ENCODE measurements around the gene CDK18. TPM values are rescaled to one million over a fixed set of nuclear protein-coding genes. Genes with fewer than 3 reads are reported as not detected.

The CDK18 gene
- polyA plus RNA-seq, 1 experiment, result 0.83 TPM

DNA sequence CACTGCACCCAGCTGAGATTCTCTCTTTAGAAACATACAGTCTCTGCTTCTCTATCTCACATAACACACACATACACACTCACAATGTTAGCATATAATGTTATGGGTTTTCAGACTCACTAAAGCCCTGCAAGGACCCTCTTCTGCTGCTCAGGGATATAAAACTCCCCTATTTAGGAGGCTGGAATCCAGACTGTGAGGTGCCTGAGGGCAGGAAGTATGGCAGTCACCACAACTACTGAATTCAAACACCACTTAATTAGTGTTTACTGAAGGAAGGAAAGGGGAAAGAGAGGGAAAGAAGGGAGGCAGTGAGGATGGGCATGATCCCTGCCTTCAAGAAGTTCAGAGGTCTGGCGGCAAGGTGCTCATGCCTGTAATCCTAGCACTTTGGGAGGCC is 7.8 kb upstream of the CDK18 start:
- TF ChIP-seq, protein P1, sequence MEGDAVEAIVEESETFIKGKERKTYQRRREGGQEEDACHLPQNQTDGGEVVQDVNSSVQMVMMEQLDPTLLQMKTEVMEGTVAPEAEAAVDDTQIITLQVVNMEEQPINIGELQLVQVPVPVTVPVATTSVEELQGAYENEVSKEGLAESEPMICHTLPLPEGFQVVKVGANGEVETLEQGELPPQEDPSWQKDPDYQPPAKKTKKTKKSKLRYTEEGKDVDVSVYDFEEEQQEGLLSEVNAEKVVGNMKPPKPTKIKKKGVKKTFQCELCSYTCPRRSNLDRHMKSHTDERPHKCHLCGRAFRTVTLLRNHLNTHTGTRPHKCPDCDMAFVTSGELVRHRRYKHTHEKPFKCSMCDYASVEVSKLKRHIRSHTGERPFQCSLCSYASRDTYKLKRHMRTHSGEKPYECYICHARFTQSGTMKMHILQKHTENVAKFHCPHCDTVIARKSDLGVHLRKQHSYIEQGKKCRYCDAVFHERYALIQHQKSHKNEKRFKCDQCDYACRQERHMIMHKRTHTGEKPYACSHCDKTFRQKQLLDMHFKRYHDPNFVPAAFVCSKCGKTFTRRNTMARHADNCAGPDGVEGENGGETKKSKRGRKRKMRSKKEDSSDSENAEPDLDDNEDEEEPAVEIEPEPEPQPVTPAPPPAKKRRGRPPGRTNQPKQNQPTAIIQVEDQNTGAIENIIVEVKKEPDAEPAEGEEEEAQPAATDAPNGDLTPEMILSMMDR (IDR thresholded peaks at IDR 0.05; ENCODE audit: insufficient read depth, low read depth, low read length), result no peak
- ChIA-PET CTCF (interaction anchor here (5.1 to 37.0 kb wide), 2 partner anchors 12 to 25 kb away, joined by 32 to 819 read pairs; no protein-coding TSS in a partner anchor), POLR2A (interaction anchor here (0.6 kb wide), 1 partner anchor 41 kb away, joined by 4 read pairs; no protein-coding TSS in a partner anchor)
- Histone ChIP-seq H3K36me3 (ENCODE audit: control insufficient read depth, insufficient read depth, low read length) (no peaks in the 10 kb centered on the region), H3K4me3 (ENCODE audit: low read depth, low read length) (no peak overlapping the region), H3K27me3 (ENCODE audit: control insufficient read depth, insufficient read depth, low read length) (peaks cover 13% of the 10 kb centered on the region)
- DNase-seq (ENCODE audit: low read depth), result no peak

DNA sequence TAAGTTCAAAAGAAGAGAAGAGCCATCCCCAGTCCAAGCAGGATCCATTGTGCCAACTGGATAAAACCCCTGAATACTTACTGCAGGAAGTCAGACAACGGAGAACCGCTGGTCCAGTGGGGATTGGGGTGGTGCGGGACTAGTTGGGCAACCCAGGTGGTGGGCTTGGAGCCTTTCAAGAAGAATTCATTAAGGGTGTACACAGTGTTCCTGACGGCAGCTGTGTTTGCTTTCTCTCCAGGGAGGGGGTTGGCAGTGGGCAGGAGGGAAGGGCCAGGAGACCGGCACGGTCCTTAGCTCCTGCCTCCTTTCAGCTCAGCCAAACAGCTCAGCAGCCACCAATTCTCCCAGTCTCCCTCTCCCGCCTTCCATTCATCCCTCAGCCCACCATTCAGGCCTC is 7.1 kb upstream of the CDK18 start:
- TF ChIP-seq, protein P1 (IDR thresholded peaks at IDR 0.05; ENCODE audit: insufficient read depth, low read depth, low read length), result no peak
- ChIA-PET CTCF (interaction anchor here (5.1 to 37.0 kb wide), 2 partner anchors 13 to 24 kb away, joined by 32 to 819 read pairs; no protein-coding TSS in a partner anchor), POLR2A (no interaction called here)
- Histone ChIP-seq H3K4me3 (ENCODE audit: low read depth, low read length) (no peak overlapping the region), H3K27me3 (ENCODE audit: control insufficient read depth, insufficient read depth, low read length) (peaks cover 8% of the 10 kb centered on the region), H3K36me3 (ENCODE audit: control insufficient read depth, insufficient read depth, low read length) (no peaks in the 10 kb centered on the region)
- DNase-seq (ENCODE audit: low read depth), result no peak

DNA sequence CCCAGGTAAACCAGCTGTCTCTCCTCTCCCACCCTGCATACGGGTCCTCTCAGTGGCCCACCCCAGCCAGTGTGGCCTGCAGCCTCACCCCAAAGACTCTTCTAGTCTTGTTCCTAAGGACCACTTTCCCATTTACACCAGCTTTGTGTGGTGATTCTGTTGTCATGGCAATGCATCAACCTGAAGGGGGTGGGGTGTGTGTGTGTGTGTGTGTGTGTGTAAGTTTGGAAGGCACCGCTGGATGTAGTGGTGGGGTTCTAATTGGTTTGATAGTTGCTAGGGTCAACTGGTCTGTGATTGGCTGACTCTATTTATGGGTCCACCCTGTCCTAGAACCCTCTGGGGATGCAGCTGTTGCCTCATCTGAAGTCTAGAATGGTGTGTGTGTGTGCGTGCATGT is 4.7 kb upstream of the CDK18 start:
- Histone ChIP-seq H3K4me3 (ENCODE audit: low read depth, low read length) (no peak overlapping the region), H3K36me3 (ENCODE audit: control insufficient read depth, insufficient read depth, low read length) (no peaks in the 10 kb centered on the region), H3K27me3 (ENCODE audit: control insufficient read depth, insufficient read depth, low read length) (peaks cover 15% of the 10 kb centered on the region)
- TF ChIP-seq, protein P1 (IDR thresholded peaks at IDR 0.05; ENCODE audit: insufficient read depth, low read depth, low read length), result no peak
- ChIA-PET CTCF (interaction anchor here (0.7 to 37.0 kb wide), 5 partner anchors 12 to 22 kb away, joined by 3 to 819 read pairs (median 9); no protein-coding TSS in a partner anchor), POLR2A (no interaction called here)
- no peak for DNase-seq (ENCODE audit: low read depth)

DNA sequence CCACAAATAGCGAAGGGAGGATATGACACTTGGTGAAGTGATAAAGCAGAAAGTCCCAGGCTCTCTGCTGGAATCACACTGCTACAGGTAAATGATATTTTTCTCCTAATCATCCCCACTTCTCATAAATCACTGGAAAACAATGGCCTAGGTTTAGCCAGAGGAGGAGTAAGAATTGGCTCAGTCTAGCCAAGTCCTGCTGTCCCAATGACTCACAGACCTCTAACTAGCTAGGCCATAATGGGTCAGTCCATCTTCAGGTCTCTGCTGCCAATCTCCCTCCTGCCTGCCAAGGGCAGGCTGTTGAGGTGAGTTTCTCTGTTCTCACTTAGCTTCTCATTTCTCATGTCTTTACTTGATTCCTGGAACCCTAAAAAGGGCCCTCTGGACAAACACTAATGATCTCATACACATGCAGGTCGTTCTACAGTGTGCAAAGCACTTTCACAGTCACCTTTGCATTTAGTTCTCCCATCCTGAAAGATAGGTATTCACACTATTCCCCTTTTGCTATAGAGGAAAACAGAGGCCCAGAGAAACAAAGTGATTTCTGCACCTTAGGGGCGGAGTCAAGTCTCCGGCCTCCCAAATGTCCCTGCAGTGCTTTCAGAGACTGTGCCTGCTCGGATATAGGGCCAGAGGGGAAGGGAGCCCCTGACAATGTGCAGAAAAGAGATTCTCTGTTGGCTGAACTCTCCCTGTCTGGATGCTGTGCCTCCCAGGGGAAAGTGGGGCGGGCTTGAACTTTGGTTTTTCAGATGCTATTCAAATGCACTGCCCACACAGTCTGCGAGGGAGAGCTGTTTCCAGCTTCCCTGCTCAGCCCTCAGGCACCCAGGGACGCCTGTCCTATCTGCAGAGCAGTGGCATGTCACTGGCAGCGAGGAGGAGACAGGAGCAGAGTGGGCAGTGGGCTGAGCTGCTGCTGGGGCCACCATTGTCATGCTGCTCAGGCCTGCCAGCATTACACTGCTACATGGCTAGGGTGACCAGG is 3.9 kb upstream of the CDK18 start:
- DNase-seq (ENCODE audit: low read depth), result no peak

More for the DNA sequence above, 3.9 kb upstream of the CDK18 start:
- ChIA-PET CTCF (interaction anchor here (0.7 to 37.0 kb wide), 5 partner anchors 9 to 21 kb away, joined by 3 to 819 read pairs (median 7); no protein-coding TSS in a partner anchor), POLR2A (no interaction called here)
- Histone ChIP-seq H3K27me3 (ENCODE audit: control insufficient read depth, insufficient read depth, low read length) (peaks cover 22% of the 10 kb centered on the region), H3K4me3 (ENCODE audit: low read depth, low read length) (no peak overlapping the region), H3K36me3 (ENCODE audit: control insufficient read depth, insufficient read depth, low read length) (no peaks in the 10 kb centered on the region)
- TF ChIP-seq, protein P1 (IDR thresholded peaks at IDR 0.05; ENCODE audit: insufficient read depth, low read depth, low read length), result no peak

Measured in BJ (cell line).